Activated naive CD4-positive, alpha-beta T cell (primary cell): ENCODE results near the gene MYO3B.

Source experiments
- DNase-seq, 4 experiments: peaks; one replicate each; lab custom pipeline; 2025; lab: John Stamatoyannopoulos, UW

Gene MYO3B

GRCh38 chr2:170696948-170697347 lies 519.0 kb downstream of the MYO3B start:
- no peak for DNase-seq

DNA sequence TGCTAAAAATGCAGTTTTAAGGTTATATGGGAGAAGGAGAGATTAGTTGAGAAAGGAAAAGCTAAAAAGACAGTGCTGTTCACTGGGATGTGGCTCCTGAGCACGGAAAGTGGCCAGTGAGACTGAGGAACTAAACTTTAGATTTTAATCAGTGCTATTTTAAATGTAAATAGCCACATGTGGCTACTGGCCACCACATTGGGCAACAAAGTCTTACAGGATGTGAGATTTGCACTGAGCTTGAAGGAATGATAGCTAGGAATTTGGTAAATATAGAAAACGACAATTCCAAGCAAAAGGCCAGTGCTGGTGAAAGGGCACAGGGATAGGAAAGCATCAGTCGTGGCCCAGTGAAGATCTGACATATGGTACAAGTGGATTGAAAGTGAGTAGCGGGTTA lies 523.1 kb downstream of the MYO3B start:
- no peak for DNase-seq

- no peak for DNase-seq
These were observed 526.0 kb downstream of the MYO3B start for GRCh38 chr2:170703776-170704476.
